HG03521 (cell line): ENCODE results near the gene CTSA.
A peak's percentile ranks its signal among the peaks of the same experiment; 100 is the strongest.
"Not testable (repeated sequence)": the region's sequence is repeated elsewhere in the genome, so short reads cannot be mapped to it uniquely, and the experiment has no call there.

Experiments
- ATAC-seq: cut with Tn5 transposase; IDR thresholded peaks from one replicate; pipeline ENCODE4 v1.9.1; 2021; ENCODE audit warnings: mild to moderate bottlenecking, moderate library complexity; ENCODE audit not compliant: unreplicated experiment

CTSA gene

GRCh38 chr20:45863543-45864470, 27.3 kb upstream of the CTSA start:
- no peak for ATAC-seq

GRCh38 chr20:45866454-45866853, 24.7 kb upstream of the CTSA start:
- no peak for ATAC-seq

- no peak for ATAC-seq
Measured at GRCh38 chr20:45867136-45867818, 23.9 kb upstream of the CTSA start.

GRCh38 chr20:45867819-45868176, 23.3 kb upstream of the CTSA start:
- ATAC-seq, result no peak

GRCh38 chr20:45872626-45873025, 18.5 kb upstream of the CTSA start:
- ATAC-seq, result no peak

GRCh38 chr20:45873409-45874103, 17.6 kb upstream of the CTSA start:
- no peak for ATAC-seq

GRCh38 chr20:45874104-45874481, 17.0 kb upstream of the CTSA start:
- ATAC-seq, result not testable (repeated sequence)

GRCh38 chr20:45874576-45874975, 16.6 kb upstream of the CTSA start:
- no peak for ATAC-seq

GRCh38 chr20:45878076-45878761, 12.9 kb upstream of the CTSA start:
- no peak for ATAC-seq

- ATAC-seq, result peak; percentile 95
Measured at GRCh38 chr20:45880988-45881788, 9.9 kb upstream of the CTSA start, which contains the start of gene ZSWIM1. Gene ZSWIM1, plus strand, starts transcription at chr20:45881227. Its CDS starts 1,366 bp downstream, at chr20:45882593.

GRCh38 chr20:45882469-45883099, 8.6 kb upstream of the CTSA start:
- no peak for ATAC-seq

- ATAC-seq, result no peak
Measured at GRCh38 chr20:45883100-45883469, 8.1 kb upstream of the CTSA start.

- ATAC-seq, result no peak
Measured at GRCh38 chr20:45886590-45887345, 4.4 kb upstream of the CTSA start.

- ATAC-seq, result no peak
Measured at GRCh38 chr20:45887346-45887715, 3.8 kb upstream of the CTSA start, which contains the start of gene SPATA25. Gene SPATA25, minus strand, starts transcription at chr20:45887622. Its CDS starts 32 bp downstream, at chr20:45887590.

- no peak for ATAC-seq
Measured at GRCh38 chr20:45888681-45889080, 2.5 kb upstream of the CTSA start.

- ATAC-seq, result peak; percentile 16
Measured at GRCh38 chr20:45890077-45890984, 804 bp upstream of the CTSA start.

- ATAC-seq, result no peak
Measured at GRCh38 chr20:45892049-45892825, 1.1 kb downstream of the CTSA start.
